HG02884 (cell line): ENCODE results near the gene PDE8A.
A peak's percentile ranks its signal among the peaks of the same experiment; 100 is the strongest.

ENCODE experiments used
- ATAC-seq: cut with Tn5 transposase; IDR thresholded peaks from one replicate; pipeline ENCODE4 v1.9.1; 2021; ENCODE audit warnings: mild to moderate bottlenecking, moderate library complexity; ENCODE audit not compliant: unreplicated experiment

The PDE8A gene, protein sequence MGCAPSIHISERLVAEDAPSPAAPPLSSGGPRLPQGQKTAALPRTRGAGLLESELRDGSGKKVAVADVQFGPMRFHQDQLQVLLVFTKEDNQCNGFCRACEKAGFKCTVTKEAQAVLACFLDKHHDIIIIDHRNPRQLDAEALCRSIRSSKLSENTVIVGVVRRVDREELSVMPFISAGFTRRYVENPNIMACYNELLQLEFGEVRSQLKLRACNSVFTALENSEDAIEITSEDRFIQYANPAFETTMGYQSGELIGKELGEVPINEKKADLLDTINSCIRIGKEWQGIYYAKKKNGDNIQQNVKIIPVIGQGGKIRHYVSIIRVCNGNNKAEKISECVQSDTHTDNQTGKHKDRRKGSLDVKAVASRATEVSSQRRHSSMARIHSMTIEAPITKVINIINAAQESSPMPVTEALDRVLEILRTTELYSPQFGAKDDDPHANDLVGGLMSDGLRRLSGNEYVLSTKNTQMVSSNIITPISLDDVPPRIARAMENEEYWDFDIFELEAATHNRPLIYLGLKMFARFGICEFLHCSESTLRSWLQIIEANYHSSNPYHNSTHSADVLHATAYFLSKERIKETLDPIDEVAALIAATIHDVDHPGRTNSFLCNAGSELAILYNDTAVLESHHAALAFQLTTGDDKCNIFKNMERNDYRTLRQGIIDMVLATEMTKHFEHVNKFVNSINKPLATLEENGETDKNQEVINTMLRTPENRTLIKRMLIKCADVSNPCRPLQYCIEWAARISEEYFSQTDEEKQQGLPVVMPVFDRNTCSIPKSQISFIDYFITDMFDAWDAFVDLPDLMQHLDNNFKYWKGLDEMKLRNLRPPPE

DNA sequence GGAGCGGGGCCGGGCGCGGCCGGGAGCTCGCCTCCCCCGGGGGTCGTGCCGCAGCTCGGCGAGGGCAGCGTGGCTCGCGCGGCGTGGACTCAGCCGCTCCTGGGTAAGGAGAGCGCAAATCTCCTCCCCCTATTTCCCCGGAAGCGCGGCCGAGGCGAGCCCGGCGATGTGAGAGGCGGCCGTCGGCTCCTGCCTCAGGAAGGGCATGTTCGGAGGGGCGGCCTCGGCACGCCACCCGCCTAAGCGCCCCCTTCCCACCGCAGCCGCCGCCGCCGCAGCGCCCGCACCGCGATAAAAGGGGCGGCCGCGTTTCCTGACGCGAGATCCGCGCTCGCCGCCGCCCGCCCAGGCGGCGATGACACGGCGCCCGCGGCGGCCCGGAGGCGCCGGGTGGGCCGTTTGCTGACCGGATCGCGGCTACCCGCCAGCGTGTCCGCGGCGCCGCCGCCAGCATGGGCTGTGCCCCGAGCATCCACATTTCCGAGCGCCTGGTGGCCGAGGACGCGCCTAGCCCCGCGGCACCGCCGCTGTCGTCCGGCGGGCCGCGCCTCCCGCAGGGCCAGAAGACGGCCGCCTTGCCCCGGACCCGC is at the start of gene PDE8A:
TSS of gene PDE8A (plus strand) at position 146 of the 590 bp plus-strand sequence. CDS start at position 453, 307 bp downstream.
- ATAC-seq, result peak; percentile 16

DNA sequence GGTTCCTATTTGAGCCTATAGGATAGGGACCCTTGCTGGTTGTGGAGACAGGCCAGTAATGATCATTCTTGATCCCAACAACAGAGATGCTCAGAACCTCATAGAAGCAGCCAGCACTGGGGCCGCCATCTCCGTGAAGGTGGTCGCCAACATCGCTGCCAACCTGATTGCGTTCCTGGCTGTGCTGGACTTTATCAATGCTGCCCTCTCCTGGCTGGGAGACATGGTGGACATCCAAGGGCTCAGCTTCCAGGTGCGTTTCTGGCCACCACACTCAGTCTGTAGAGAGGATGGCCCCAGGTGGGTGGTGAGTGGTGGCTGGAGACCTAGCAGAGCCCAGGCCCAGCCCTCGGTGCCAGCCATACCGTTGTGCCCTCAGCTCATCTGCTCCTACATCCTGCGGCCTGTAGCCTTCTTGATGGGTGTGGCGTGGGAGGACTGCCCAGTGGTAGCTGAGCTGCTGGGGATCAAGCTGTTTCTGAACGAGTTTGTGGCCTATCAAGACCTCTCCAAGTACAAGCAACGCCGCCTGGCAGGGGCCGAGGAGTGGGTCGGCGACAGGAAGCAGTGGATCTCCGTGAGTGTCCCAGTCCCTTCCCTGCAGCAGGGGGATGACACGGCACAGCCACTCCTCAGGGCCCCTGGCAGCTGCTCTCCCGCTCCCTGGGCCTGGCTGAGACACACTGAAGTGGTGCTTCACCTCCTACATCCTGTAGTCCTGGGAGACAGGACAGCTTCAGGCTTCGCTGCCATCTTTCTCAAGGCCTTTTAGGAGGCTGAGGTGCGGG is 46.5 kb upstream of the PDE8A start:
- no peak for ATAC-seq

DNA sequence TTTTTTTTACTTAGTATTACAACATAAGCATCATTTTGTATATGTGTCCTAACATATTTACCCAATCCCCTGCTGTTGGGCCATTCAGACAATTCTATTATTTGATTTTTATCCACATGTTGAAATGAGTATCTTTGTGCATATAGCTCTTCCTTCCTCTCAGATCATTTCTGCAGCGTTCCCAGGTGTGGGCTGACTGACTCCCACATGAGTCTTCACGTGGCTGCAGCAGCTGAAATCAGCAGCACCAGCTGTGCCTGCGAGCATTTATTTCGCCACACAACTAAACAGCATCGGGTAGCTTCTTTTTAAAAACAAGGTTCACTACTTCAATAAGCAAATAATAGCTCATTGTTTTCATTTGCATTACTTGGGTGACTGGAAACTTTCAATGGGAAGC is 44.5 kb upstream of the PDE8A start:
- no peak for ATAC-seq

DNA sequence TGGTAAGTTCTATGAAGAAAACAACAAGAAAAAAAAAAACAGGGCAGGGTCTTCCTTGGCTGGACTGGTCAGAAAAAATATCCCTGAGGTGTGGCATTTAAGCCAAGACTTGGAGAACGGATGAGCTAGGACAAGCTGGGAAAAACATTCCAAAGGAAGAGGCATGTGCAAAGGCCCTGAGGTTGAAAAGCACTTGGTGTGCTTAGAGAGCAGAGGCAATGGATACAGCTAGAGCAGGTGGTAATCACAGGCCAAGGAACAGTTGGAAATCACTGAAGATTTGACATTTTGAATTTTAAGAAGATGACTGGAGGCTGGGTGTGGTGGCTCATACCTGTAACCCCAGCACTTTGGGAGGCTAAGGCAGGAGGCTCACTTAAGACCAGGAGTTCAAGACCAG is 42.9 kb upstream of the PDE8A start:
- ATAC-seq, result no peak

DNA sequence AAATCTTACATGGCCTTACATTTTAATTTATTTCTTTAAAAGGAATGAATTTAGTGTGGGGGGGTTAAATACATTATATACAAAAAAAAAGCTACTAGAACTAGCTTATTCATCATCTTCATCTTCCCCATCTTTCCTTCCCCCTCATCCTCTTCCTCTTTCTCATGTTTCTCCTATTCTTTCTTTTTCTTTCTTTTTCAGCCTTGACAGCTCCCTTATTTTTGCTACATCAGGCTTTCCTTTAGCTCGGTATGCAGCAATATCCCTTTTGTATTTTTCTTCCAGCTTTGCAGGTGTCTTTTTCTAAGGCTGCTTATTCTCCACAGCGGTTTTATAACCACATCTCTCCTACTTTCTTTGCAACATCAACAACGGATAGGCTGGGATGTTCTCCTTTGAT is 41.3 kb upstream of the PDE8A start:
- ATAC-seq, result no peak

DNA sequence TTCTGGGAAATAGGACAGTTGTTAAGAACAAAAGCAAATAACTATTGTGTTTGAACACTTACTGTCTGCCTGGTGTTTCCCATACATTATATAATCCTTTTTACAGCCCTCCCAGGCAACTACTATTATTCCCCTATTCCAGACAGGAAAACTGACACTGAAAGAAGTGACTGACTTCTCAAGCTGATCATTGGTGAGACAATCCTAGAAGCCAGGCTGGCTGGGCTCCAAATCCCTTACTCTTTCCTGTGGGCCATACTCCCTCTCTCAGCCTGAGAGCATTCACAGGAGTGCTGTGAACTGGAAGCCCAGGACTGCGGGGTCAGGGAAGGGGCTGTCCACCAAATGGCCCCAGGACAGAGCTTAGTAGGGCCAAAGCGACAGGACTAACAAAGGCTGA is 39.2 kb upstream of the PDE8A start:
- no peak for ATAC-seq

DNA sequence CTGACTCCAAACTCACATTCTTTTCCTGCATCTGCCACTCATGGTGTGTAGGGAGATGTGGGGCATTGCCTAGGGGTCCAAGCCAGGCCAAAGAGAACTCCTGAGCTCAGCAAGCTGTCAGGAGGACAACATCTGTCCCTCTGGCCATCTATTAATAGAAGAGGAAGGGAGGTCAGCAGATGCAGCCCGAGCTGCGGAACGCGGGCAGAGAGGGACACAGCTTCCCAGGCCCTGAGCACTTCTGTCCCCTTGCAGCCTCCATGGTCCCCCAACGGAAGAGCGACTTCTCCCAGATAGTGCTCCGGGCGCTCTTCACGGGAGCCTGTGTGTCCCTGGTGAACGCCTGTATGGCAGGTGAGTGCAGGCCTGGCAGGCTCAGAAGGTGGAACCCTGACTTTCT is 37.3 kb upstream of the PDE8A start:
- ATAC-seq, result no peak

DNA sequence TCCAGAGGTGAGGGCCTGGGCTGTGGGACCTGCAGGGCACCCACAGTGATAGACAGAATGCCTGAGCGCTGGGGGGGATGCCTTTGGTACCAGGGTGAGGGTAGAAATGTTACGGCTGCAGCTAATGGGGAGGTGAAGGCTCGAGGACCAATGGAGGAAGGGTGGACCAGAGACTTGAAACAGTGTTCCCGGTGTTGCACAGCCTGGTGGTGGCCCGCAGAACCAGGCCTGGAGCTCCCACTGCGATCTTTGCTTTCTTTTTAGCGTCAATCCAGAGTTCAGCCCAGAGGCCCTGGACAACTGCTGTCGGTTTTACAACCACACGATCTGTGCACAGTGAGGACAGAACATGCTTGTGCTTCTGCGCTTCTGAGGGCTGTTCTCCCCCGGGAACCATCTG is 36.8 kb upstream of the PDE8A start:
- no peak for ATAC-seq

DNA sequence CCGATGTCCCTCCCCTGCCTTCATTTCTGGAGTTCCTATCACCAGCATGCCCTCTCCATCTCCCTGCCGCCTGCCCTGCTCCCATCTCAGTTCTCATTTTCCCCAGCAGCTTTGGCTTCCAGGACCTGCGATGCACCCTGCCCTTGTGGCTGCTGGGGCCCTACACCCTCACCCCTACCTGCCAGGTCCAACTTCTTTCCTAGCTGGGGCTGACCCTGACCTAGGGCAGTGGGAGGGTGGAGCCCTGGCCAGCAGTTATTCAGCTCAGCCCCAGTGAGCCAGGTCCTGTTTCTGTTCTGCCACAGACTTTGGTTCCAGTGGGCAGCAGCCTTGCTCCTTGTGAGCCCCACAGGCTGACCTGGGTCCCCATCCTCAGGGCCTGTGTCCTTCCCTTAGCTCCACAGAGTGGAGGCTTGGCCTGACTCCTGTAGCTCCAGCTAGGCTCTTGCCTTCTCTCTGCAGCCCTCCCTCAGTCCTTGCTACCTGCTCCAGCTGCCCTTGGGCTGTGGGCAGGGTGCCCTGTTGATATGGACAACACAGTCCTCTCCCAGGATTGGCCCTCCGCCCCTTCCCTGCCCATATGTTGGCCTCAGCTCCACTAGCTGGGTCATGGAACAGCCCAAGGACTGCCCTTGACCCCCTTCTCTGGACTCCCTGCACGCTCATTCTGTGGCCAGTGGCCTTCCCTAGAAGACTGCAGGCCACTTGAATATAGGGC is 34.7 kb upstream of the PDE8A start:
- ATAC-seq, result no peak

DNA sequence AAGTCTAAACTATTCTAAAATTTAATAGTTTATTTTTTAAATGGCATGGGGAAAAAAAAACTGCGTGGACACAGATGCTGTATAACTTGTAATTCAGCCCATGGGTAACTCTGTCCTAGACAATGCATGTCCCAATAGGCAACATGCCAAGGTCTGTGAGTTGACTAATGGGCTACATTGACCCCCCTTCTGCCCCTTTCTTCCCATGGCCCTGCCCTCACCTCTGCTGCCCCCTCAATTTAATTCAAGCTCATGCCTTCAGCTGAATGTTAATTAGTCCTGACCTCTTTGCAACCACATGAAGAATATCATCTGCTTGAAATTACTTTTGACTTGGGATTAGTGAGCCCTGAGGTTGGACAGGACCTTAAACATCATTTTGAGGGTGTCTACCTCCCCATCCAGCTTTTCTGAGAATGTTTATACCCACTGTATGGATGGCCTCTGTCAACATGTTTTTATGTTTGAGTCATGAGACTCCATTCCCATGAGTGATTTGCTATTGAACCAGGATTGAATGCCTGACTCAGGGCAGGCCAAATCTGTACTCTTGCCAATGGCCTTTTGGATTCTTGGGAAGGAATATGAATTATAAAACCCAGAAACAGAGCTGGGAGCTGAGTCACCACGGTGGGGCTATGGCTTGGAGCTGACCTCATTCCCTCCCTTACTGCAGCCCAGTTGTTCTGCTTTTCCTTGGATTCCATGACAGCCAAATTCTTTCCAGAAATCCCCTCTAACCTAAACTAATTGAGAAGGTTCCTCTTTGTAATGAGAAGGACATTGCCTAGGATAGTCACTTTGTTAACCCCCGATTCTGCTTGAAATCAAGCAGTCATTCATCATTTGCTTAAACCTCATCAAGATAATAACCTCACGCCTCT is 33.5 kb upstream of the PDE8A start:
- ATAC-seq, result no peak

DNA sequence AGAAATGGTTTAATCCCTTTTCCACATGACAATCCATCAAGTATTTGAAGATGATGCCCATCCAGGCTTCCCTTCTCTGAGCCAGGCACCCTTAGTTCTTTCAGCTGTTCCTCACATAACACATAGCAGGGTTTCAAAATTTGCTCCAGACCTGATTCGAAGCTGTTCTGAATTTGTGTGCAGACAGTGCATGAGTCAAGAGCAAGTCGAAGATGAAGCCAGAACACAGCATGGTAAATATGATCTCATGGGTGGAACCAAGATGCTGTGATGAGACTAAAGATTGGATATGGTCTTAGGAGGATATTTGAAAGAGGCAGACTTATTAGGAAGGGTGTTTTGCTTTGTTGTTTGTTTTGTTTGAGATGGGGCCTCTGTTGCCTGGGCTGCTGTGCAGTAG is 32.6 kb upstream of the PDE8A start:
- no peak for ATAC-seq

DNA sequence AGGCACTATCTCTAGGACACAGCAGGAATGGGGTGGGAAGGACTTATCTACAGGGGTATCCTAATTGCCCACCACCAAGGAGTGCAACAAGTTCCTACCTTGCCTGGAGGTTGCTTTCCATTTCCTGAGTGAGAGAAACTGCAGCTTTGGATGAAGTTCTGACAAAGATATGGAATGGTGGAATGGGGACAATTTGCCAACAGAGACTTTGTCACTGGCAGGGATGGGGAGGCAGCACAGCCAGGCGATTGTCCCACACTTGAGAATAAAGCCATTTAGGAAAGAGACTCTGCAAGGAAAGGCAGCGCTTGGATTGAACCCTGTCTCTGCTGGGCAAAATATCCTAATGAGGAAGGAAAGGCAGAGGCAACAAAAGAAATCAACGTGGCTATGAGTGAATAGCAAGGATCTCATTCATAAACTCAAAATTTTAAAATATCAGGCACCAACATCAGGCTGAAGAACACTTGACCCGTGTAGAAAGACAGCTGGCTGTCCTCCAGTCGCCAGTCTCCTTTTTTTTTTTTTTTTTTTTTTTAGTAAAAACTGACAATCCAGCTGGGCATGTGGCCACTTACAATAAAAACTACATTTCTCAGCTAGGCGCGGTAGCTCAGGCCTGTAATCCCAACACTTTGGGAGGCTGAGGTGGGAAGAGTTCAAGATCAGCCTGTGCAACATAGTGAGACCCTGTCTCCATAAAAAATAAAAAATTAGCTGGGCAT is 31.6 kb upstream of the PDE8A start:
- ATAC-seq, result no peak

DNA sequence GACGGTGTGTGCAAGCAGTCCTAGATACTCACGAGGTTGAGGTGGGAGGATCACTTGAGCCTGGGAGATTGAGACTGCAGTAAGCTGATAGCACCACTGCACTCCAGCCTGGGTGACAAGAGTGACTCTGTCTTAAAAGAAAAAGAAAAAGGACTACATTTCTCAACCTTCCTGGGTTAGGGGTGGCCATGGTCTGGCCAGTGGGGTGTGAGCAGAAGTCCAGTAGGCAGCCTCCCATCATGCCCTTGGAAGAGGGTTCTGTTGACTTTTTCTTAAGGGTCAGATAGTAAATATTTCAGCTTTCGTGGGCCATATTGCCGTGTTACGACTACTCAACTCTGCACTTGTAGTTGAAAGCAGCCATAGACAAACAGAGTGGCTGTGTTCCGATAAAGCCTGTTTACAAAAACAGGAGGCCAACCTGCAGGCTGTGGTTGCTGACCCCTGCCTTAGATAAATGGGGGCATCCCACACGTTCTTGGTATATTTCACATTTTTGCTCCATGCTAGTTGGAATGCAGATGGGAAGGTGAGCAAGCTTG is 31.0 kb upstream of the PDE8A start:
- ATAC-seq, result no peak

DNA sequence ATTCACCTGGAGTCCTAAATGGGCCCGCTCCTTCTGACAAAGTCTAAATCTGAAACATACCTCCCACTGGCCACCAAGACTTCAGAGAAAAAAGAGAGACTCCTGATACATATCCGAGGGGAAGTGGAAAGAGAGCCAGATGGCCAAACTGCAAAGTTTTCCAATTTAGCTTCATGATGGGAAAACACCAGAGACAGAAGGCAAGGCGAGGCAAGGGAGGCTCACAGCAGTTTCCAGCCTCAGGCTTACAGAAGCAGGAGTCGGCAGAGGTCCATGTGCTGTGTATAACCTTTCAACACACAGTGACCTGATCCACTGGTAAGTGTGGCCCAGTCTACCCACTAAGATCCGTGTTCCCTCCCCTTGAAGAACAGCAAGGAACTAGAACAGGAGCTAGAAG is 29.9 kb upstream of the PDE8A start:
- no peak for ATAC-seq

DNA sequence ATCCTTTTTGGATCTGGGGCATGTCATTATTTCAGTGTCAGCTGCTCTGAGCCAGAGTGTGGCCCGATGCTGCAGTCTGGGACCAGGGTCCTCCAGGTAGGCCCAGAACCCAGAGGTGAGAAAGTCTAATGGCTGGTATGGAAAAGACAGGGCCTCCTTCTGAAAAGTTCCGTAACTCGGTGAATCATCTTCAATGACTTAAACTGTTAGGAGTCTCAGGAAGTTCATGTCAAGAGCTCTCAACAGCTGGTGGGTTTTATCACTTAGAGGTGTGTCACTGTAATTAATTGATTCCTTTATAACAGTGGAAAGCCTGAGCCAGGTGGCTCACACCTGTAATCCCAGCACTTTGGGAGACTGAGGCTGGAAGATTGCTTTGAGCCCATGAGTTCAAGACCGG is 28.5 kb upstream of the PDE8A start:
- no peak for ATAC-seq

DNA sequence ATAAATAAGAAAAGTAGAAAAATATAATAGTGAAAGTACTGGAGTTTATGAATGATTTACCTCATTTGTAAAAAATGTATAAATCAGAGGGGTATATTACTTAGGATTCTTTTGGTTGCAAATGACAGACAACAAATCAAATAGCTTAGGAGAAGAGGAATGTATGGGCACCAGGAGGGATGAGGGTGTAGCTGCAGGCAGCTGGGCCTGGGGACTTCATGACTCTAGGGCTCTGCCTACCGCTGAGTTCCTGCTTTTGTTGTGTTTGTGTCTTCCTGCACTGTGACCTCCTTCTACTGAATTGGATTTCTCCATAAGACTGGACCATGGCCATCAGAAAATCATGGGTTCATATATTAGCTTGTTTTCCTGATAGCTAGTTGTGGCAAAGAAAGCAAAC is 27.9 kb upstream of the PDE8A start:
- ATAC-seq, result no peak

DNA sequence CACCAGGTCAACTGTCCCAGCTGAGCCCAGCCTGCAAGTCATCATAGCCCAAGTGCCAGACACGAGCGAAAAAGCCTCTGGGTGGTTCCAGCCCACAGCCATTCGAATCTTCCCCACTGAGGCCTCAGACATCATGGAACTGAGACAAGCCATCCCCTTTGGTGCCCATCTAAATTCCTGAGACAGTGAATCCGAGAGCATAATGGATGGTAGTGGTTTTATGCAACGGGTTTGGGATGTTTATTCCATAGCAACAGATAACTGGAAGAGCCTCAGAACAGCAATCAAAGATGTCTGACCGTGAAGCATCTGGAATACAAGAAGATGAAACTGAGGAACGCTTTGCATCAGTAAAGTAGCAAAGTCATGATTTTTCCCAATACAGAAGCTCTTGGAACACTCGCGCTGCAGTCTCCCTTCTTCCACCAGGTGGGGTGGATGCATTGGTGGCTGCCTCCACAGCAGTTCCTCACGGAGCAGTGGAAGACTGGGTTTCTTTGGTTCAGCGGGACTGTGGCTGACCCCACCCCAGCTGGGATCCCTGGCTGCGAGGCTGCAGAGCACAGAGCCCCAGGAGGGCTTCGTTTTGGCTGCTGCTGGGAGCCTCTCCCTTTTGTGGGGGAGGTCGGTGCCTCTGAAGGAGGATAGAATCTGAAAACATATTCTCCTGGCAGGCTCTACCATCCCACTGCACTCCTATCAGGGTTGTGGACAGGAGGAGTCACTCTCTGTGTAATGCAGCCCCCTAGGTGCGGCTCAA is 26.4 kb upstream of the PDE8A start:
- ATAC-seq, result no peak

DNA sequence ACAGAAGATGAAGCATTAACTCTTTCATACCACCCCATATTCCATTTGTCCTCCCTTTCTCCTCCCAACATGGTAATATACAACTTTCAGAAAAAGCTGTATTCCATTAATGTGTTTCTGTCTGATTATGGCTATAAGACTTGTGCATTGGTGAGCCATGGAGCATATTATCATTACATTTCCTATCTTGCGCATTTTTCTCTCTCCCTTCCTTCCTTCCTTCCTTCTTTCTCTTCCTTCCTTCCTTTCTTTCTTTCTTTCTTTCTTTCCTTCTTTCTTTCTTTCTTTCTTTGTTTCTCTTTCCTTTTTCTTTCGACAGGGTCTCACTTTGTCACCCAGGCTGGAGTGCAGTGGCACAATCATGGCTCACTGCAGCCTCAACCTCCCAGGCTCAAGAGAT is 25.5 kb upstream of the PDE8A start:
- ATAC-seq, result no peak
